GM20000 (cell line): ENCODE data around the gene ALKBH7.

Experiments used
- DNase-seq: peaks from one replicate; pipeline ENCODE4 v3.0.0; 2012; ENCODE audit warnings: low spot score
- CTCF ChIP-seq: IDR thresholded peaks from 2 replicates; pipeline ENCODE4 v1.5.1; 2012; ENCODE audit warnings: mild to moderate bottlenecking, control low read depth; ENCODE audit errors: extremely low read depth, missing control alignments

The ALKBH7 gene

GRCh38 chr19:6372594-6373095 is at the start of gene ALKBH7:
ALKBH7 (plus strand) TSS chr19:6372794; CDS start chr19:6372821, 27 bp downstream.
- peak; percentile 95 for DNase-seq
- no peak for TF ChIP-seq CTCF

- no peak for TF ChIP-seq CTCF
- DNase-seq = no peak
These were observed 47.8 kb upstream of the ALKBH7 start for GRCh38 chr19:6324757-6325156.

GRCh38 chr19:6325614-6326013 is 47.0 kb upstream of the ALKBH7 start:
- DNase-seq = no peak
- TF ChIP-seq CTCF = no peak

GRCh38 chr19:6326815-6327214 is 45.8 kb upstream of the ALKBH7 start:
- no peak for TF ChIP-seq CTCF
- no peak for DNase-seq

- TF ChIP-seq CTCF = no peak
- no peak for DNase-seq
These were observed 39.2 kb upstream of the ALKBH7 start, which contains the start of gene ACER1 for GRCh38 chr19:6333439-6333838. ACER1 (minus strand) TSS chr19:6333612; CDS start chr19:6333551, 61 bp downstream.

- DNase-seq = no peak
- TF ChIP-seq CTCF = no peak
These were observed 37.9 kb upstream of the ALKBH7 start for GRCh38 chr19:6334490-6335285.

GRCh38 chr19:6340493-6341201 is 31.9 kb upstream of the ALKBH7 start:
- DNase-seq = no peak
- TF ChIP-seq CTCF = no peak
